OCI-LY1 (cell line): ENCODE results near the gene PGRMC2.

Experiments used
- EZH2 ChIP-seq: fragments of 200-600 bp; sonication (generic), shearing (Covaris generic); IDR thresholded peaks from 2 replicates; pipeline ENCODE4 v1.8.0; 2017; ENCODE audit warnings: borderline replicate concordance, mixed run types, mild to moderate bottlenecking, antibody characterized with exemption, low read length, moderate library complexity, mixed read lengths
- TF ChIP-seq, protein P1 (sequence below): fragments of 200-600 bp; sonication (generic), shearing (Covaris generic); IDR thresholded peaks from 2 replicates; pipeline ENCODE4 v1.5.1; 2017; ENCODE audit warnings: mild to moderate bottlenecking, antibody characterized with exemption, low read length, moderate library complexity, mixed read lengths

DNA sequence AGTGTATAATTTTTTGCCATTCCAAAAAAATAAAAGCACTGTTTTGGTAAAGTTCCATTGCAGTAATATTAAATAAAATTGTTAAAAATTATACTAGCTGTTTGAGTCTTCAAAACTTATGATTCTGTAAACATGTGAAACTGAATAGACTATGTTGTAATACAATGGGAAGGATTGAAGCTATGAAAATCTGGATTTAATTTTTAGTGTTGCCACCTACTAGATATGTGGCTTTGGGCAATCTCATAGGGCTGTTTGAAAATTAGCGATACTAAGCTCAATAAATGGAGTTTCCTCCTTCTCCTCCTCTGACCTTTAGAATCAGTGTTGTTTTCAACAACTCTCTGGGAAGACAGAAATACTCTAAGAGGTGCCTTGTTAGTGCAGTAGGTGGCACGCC lies 4.5 kb downstream of the PGRMC2 start:
- TF ChIP-seq, protein P1, sequence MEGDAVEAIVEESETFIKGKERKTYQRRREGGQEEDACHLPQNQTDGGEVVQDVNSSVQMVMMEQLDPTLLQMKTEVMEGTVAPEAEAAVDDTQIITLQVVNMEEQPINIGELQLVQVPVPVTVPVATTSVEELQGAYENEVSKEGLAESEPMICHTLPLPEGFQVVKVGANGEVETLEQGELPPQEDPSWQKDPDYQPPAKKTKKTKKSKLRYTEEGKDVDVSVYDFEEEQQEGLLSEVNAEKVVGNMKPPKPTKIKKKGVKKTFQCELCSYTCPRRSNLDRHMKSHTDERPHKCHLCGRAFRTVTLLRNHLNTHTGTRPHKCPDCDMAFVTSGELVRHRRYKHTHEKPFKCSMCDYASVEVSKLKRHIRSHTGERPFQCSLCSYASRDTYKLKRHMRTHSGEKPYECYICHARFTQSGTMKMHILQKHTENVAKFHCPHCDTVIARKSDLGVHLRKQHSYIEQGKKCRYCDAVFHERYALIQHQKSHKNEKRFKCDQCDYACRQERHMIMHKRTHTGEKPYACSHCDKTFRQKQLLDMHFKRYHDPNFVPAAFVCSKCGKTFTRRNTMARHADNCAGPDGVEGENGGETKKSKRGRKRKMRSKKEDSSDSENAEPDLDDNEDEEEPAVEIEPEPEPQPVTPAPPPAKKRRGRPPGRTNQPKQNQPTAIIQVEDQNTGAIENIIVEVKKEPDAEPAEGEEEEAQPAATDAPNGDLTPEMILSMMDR: no peak
- no peak for TF ChIP-seq EZH2
